ENCODE data around the gene FOXJ1.

DNA sequence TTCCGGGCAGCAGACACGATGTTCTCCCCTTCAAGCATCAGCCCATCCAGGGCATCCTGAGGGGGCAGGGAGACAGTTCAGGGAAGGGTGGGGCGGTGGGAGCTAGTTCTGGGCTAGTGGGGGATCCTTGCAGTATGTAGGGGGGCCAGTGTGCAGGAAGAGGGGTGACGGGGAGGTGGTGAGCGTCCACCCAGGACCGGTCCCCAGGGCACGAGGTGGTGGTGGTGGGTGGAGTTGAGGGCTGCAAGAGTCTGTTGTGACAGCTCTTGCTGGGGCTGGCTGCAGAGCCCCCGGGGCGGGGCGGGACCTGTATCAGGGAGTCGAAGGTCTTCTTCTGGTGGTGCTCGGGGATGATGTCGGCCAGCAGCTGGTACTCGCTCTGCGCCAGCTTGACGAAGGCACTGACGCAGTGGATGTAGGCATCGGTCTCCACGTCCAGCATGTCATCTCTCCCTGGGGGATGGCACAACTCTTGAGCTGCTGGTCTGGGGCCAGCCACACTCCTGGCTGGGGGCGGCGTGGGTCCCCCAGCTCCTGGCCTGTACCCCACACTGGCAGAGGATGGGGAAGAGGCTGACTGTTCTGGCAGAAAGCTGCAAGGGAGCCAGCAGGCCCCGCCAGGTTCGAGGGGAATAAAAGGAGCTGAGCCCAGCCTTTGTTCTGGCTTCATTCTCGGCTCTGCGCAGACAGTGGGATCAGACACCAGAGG is 52.0 kb downstream of the FOXJ1 start:
- TF ChIP-seq POLR2A (IDR thresholded peaks at IDR 0.05; ENCODE audit: low read depth, low read length) (no peak), TAF1 (IDR thresholded peaks at IDR 0.05; ENCODE audit: borderline replicate concordance, low read depth, low read length) (no peak)

Data from GM12892 (cell line).